Vagina (tissue), 2 donors: Measurements from ENCODE around the gene BMP8B. TPM values are rescaled to one million over a fixed set of nuclear protein-coding genes. Genes with fewer than 3 reads are reported as not detected.
"Not testable (repeated sequence)": the region's sequence is repeated elsewhere in the genome, so short reads cannot be mapped to it uniquely, and the experiment has no call there.

Experiments used
- DNase-seq, 2 donors: peaks; one replicate each; pipeline ENCODE4 v3.0.0-alpha.2; 2017; ENCODE audit errors: extremely low spot score in 2 of 2
- H3K27ac ChIP-seq: fragments of 200-600 bp; sonication (generic); one replicate; pipeline ENCODE4 v1.5.1; 2019
- H3K27me3 ChIP-seq: fragments of 200-600 bp; sonication (generic); one replicate; pipeline ENCODE4 v1.5.1; 2019
- H3K36me3 ChIP-seq, 2 donors: fragments of 200-600 bp; sonication (generic); one replicate each; pipeline ENCODE4 v1.5.1; 2017 to 2019
- H3K4me1 ChIP-seq: fragments of 200-600 bp; sonication (generic); one replicate; pipeline ENCODE4 v1.5.1; 2019
- H3K4me3 ChIP-seq, 2 donors: fragments of 200-600 bp; sonication (generic); 1 replicate in 1 of 2; 2 replicates in 1 of 2; pipeline ENCODE4 v1.5.1; 2016 to 2019
- H3K9me3 ChIP-seq: fragments of 200-600 bp; sonication (generic); one replicate; pipeline ENCODE4 v1.5.1; 2019
- POLR2A ChIP-seq, 2 donors: fragments of 450-650 bp; IDR thresholded peaks; one replicate each; pipeline ENCODE4 v1.6.1; 2017; ENCODE audit warnings: antibody characterized with exemption in 2 of 2, mild to moderate bottlenecking in 2 of 2, moderate library complexity in 2 of 2
- POLR2AphosphoS5 ChIP-seq, 2 donors: sonication (generic); formaldehyde crosslinking; IDR thresholded peaks; one replicate each; pipeline ENCODE4 v1.9.0; 2017; ENCODE audit warnings: antibody characterized with exemption in 2 of 2, mild to moderate bottlenecking in 2 of 2, low read depth in 1 of 2; ENCODE audit not compliant: insufficient read depth in 1 of 2
- intact Hi-C: fragments of 100-400 bp; cut with DNase I; formaldehyde crosslinking; loops from one replicate; pipeline ENCODE4 v1.15.1; 2023
- total RNA-seq: library from RNA; depleted of rRNA; stranded (reverse); fragments of >200 nt; gene quantifications from one replicate; pipeline ENCODE4 v1.2.3, GENCODE V29; 2016
- TF ChIP-seq, protein P1 (sequence below), 3 experiments: fragments of 450-650 bp in 2 of 3; fragments of 200-600 bp in 1 of 3; sonication (generic) in 1 of 3; IDR thresholded peaks; one replicate each; pipeline ENCODE4 v1.5.1; 2017 to 2019; ENCODE audit warnings: antibody characterized with exemption in 3 of 3, mild to moderate bottlenecking in 2 of 3, moderate library complexity in 2 of 3

BMP8B gene
- total RNA-seq, 1 donor from 2014 or later = 0.98 TPM

DNA sequence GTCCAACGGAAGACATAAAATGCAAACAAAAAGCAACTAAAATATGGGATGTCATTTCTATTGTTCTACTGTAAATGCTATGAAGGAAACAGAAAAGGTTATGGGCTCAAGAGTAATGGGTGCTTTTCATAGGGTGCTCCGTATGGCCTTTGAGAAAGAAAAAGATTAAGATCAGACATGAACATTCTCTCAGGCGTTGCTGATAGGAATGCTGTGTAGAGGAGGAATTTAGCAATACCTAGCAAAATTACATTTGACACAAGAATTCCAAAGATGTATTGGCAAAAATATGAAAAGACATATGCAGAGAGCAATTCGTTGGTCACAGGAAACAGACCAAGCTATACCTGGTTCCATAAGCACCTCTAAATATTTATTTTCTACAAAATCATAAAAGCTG lies 11.8 kb downstream of the BMP8B start:
- intact Hi-C loops = no loop called here
- Histone ChIP-seq H3K36me3 (no peaks in the 10 kb centered on the region), H3K27ac (no peak overlapping the region), H3K4me1 (no peaks in the 10 kb centered on the region), H3K27me3 (no peaks in the 10 kb centered on the region), H3K4me3 (no peak overlapping the region), H3K9me3 (no peaks in the 10 kb centered on the region)
- TF ChIP-seq POLR2AphosphoS5 (IDR thresholded peaks at IDR 0.05; ENCODE audit: insufficient read depth in 1 of 2, low read depth in 1 of 2) = no peak
- TF ChIP-seq, protein P1, sequence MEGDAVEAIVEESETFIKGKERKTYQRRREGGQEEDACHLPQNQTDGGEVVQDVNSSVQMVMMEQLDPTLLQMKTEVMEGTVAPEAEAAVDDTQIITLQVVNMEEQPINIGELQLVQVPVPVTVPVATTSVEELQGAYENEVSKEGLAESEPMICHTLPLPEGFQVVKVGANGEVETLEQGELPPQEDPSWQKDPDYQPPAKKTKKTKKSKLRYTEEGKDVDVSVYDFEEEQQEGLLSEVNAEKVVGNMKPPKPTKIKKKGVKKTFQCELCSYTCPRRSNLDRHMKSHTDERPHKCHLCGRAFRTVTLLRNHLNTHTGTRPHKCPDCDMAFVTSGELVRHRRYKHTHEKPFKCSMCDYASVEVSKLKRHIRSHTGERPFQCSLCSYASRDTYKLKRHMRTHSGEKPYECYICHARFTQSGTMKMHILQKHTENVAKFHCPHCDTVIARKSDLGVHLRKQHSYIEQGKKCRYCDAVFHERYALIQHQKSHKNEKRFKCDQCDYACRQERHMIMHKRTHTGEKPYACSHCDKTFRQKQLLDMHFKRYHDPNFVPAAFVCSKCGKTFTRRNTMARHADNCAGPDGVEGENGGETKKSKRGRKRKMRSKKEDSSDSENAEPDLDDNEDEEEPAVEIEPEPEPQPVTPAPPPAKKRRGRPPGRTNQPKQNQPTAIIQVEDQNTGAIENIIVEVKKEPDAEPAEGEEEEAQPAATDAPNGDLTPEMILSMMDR (IDR thresholded peaks at IDR 0.05) = no peak
- no peak for TF ChIP-seq POLR2A (IDR thresholded peaks at IDR 0.05)
- DNase-seq = no peak

DNA sequence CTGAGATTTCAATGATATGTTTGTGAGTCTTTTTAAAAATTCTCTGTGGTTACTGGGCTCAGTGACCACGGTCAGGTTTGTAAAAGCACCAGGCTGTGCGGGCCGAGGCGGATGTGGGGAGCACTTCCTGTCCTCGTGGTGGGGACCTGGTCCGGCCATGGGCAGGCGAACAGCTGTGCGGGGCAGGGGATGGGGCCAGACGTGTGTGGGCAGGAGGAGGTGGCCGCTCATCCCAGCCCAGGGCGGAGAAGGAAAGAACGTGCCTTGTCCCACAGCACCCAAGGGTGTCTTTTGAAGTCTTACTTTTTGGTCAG lies 12.3 kb downstream of the BMP8B start:
- no peak for DNase-seq
- Histone ChIP-seq H3K36me3 (no peaks in the 10 kb centered on the region), H3K4me1 (no peaks in the 10 kb centered on the region), H3K9me3 (no peaks in the 10 kb centered on the region), H3K27ac (no peak overlapping the region), H3K27me3 (no peaks in the 10 kb centered on the region), H3K4me3 (no peak overlapping the region)
- intact Hi-C loops = no loop called here
- TF ChIP-seq POLR2A (IDR thresholded peaks at IDR 0.05) (no peak), POLR2AphosphoS5 (IDR thresholded peaks at IDR 0.05; ENCODE audit: insufficient read depth in 1 of 2, low read depth in 1 of 2) (no peak)
- TF ChIP-seq, protein P1 (IDR thresholded peaks at IDR 0.05) = no peak

DNA sequence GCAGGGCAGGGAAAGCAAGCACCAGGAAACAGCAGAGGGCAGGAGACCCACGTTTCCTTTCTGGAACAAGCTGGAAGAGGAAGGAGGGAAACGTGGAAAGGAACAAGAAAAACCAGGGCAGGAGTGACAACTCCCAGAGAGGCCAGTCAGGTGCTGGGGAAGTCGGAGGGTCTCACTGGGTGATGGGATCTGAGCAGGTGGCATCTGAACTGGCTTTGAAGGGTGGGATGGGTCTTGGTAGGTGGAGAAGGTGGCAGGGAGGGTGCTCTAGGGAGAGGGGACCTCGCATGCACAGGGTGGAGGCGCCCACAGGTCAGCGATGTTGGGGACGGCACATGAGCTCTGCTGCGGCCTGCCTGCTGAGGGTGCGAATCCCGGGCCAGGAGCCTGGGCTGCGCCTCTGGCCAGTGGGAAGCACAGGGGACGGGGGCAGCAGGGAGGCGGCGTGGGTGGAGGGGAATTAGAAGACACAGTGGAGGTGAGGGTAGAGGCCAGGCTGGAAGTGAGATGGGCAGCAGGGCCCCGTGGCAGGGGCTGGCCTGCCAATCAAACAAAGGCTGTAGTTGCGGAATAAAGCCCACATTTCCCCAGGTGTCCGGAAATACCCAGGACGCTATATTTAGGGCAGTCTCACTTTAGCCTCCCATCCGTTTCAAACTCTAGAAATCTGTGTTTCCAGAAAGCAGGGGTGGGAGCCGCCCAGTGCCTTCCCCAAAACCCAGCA lies 12.8 kb downstream of the BMP8B start:
- H3K36me3 ChIP-seq, H3K9me3 ChIP-seq, H3K27me3 ChIP-seq, H3K4me1 ChIP-seq, H3K27ac ChIP-seq, H3K4me3 ChIP-seq, DNase-seq, intact Hi-C loops: not testable (repeated sequence)

DNA sequence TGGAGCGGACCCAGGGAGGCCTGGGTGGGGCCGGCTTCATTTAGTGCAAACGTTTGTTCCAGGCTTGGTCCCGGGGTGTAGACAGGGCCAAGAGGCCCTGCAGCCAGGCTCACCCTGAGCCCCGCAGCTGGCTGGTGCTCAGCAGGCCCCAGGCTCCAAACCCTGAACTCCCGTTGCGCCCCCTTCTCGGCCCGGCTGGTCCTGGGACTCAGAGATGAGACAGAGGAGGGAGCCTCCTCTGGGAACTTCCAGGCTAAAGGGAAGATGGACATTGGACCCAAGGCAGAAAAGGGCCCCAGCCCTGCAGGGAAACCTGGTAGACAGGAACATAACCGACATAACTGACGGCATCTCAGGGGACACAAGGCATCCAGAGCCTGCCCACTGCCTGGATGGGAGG lies 13.5 kb downstream of the BMP8B start:
- DNase-seq, H3K4me1 ChIP-seq, H3K9me3 ChIP-seq, H3K4me3 ChIP-seq, intact Hi-C loops, H3K27ac ChIP-seq, H3K27me3 ChIP-seq, H3K36me3 ChIP-seq: not testable (repeated sequence)

DNA sequence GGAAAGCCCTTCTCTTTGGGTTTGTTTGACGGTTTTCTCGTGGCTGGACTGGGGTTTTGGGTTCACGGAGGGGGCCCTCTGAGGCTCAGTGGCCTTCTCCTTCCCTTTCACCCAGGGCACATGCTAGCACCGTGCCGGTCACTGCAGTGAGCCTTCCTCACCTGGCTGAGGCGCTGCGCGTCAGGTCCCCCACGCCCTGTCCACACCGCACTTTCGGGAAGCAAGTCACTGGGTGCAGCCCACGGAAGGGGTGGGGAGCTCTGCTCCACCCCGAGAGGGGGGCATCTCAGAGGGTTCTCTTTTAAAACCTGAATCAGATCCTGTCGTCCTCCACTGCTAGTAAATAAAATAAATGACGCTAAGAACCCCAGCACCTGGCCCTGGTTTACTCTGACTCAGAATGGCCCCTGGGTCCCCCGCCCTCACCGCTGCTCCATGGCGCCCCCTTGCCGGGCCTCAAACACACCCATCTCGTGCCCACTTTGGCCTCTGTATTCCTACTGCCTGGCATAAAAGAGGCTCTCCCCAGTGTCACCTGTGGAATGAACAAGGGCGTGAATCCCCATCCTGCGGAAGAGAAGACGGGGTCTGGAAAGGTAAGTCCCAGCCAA lies 15.2 kb downstream of the BMP8B start:
- intact Hi-C loops, H3K4me3 ChIP-seq, H3K27me3 ChIP-seq, H3K9me3 ChIP-seq, H3K4me1 ChIP-seq, DNase-seq, H3K27ac ChIP-seq, H3K36me3 ChIP-seq: not testable (repeated sequence)

DNA sequence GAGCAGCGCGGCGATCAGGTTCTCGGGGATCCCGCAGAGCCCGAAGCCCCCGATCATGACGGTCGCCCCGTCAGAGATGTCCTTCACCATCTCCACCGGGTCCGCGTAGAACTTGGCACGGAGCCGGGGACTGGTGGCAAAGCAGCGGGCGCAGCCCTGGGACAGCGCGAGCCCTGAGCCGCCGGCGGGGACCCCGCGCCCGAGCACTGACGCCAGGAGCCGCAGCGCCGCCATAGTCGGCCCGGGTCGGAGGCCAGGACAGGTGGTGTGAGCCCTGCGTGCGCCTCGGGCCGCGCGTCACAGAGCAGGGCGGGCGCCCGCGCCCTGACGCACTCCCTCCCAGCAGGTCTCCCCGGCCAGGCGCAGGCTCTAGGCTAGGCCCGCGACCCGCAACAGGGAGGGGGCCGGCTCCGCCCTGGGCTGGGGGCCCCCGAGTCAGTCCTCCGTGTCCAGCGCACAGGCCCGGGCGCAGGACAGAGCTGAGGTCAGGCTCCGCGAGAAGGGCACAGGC lies 17.6 kb downstream of the BMP8B start, which contains the start of gene OXCT2:
TSS of gene OXCT2 (minus strand) at position 327 of the 511 bp plus-strand sequence. CDS start at position 234, 93 bp downstream.
- DNase-seq, intact Hi-C loops, H3K27ac ChIP-seq, H3K4me1 ChIP-seq, H3K4me3 ChIP-seq, H3K36me3 ChIP-seq, H3K9me3 ChIP-seq, H3K27me3 ChIP-seq: not testable (repeated sequence)

DNA sequence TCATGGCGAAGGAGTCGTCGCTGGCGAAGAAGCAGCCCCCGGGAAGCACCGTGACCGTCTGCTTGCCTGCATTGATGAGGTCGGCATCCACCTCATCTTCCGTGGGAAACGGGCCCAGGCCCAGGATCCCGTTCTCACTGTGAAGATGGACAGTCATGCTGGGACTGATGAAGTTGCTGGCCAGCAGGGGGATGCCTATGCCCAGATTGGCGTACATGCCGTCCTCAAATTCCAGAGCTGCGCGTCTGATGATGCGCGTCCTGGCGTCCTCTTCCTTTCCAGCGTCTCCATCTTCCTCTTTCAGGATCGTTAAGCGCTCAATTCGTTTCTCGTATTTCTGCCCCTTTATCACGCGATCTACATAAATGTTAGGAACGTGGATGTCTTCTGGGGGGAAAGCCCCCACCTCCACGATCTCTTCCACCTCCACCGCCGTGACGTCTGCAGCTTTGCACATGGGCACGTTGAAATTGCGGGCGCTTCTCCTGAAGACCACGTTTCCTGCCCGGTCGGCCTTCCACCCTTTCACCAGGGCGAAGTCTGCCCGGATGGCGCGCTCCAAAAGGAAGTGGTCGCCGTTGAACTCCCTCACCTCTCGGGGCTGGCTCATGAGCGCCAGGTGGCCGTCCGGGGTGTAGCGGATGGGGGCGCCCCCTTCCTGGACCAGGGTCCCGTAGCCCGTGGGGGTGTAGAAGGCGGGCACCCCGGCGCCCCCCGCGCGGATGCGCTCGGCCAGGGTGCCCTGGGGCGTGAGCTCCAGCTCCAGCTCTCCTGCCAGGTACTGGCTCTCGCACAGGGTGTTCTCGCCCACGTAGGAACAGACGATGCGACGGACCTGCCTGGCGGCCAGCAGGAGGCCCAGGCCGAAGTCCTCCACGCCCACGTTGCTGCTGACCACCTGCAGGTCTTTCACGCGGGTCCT lies 18.3 kb downstream of the BMP8B start:
- H3K4me3 ChIP-seq, intact Hi-C loops, H3K27me3 ChIP-seq, H3K36me3 ChIP-seq, H3K27ac ChIP-seq, H3K4me1 ChIP-seq, DNase-seq, H3K9me3 ChIP-seq: not testable (repeated sequence)

DNA sequence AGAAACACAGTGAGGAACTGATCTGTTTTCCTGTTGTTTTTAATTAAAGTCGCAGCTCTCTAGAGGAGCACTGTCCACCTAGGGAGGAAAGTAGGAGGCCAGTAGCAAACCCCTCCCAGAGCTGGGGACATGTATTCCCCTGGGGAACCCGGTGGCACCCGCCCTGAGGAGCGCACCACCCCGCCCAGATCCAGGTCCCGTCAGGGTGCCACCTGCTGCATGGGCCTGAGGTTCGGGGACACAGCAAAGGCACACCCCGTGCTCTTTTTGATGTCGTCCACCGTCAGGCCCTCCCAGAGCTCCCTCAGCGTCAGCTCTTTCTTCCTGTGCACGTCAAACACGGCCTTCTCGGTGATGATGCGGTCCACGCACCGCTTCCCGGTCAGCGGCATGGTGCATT lies 19.2 kb downstream of the BMP8B start:
- H3K9me3 ChIP-seq, H3K36me3 ChIP-seq, H3K27ac ChIP-seq, H3K4me3 ChIP-seq, DNase-seq, H3K27me3 ChIP-seq, H3K4me1 ChIP-seq, intact Hi-C loops: not testable (repeated sequence)

DNA sequence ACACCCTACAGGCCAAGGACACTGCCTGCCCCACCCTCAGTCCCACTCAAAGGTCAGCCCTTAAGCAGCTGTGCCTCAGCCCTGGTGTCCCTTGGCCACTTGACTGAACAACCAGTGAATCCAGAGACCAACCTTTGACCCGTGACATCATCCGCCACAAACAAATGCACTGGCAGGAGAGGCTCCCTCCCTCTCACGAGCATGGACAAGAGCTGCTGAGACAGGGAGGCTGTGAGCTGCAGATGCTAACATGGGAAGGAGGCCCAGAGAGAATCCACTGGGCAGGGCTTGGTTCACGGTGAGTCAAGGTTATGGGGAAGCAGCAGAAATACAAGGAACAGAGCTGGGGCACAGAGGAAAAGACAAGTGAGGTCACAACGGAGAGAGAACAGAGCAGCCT lies 22.2 kb downstream of the BMP8B start:
- H3K9me3 ChIP-seq, H3K27me3 ChIP-seq, intact Hi-C loops, H3K27ac ChIP-seq, H3K4me1 ChIP-seq, DNase-seq, H3K36me3 ChIP-seq, H3K4me3 ChIP-seq: not testable (repeated sequence)

DNA sequence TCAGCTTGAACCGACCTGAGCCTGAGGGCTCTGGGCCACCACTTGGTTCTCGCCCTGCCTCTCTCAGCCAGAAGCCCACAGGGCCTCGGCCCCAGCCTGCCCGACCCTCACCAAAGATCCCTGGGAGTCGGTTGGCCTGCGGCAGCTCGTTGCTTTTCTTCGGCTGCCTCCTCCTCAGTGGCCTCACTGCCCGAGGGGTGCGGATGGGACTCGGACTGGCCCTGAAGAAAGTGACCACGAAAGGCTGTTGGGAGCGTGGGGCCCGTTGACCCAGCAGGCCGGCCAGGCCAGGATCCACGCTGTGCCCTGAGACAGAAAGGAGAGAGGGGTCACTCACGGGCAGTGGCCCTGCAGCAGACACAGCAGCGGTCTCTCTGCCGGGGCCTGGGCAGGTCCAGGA lies 24.2 kb downstream of the BMP8B start:
- H3K36me3 ChIP-seq, H3K4me3 ChIP-seq, DNase-seq, H3K27me3 ChIP-seq, H3K27ac ChIP-seq, intact Hi-C loops, H3K9me3 ChIP-seq, H3K4me1 ChIP-seq: not testable (repeated sequence)
